Activated CD4-positive, alpha-beta memory T cell treated with anti-CD3 and anti-CD28 coated beads, Interleukin-2, amount 10 ng/mL, durations not matched to agents 7 days and 5 days (primary cell): ENCODE measurements around the gene GSG1L. TPM values are rescaled to one million over a fixed set of nuclear protein-coding genes. Genes with fewer than 3 reads are reported as not detected.

ENCODE experiments used
- CTCF ChIA-PET: fragments of 350-600 bp; sonication (Branson Sonifier 250); formaldehyde crosslinking; loops from one replicate; lab custom pipeline; 2021; ENCODE audit warnings: antibody characterized with exemption, inconsistent platforms; lab: Charles Lee
- POLR2A ChIA-PET: fragments of 350-600 bp; sonication (Branson Sonifier 250); formaldehyde crosslinking; loops from one replicate; lab custom pipeline; 2021; ENCODE audit warnings: antibody characterized with exemption; lab: Charles Lee
- DNase-seq: peaks from one replicate; pipeline ENCODE4 v3.0.0-alpha.2; 2020
- H3K27ac Mint-ChIP-seq: one replicate; pipeline ENCODE4 v1.8.0; 2021; ENCODE audit warnings: mild to moderate bottlenecking, mixed read lengths
- H3K27me3 Mint-ChIP-seq: one replicate; pipeline ENCODE4 v1.8.0; 2021; ENCODE audit warnings: mixed read lengths
- H3K36me3 Mint-ChIP-seq: one replicate; pipeline ENCODE4 v1.8.0; 2021; ENCODE audit warnings: low read depth, mixed read lengths
- H3K4me1 Mint-ChIP-seq: one replicate; pipeline ENCODE4 v1.8.0; 2021; ENCODE audit warnings: mixed read lengths
- H3K4me3 Mint-ChIP-seq: one replicate; pipeline ENCODE4 v1.8.0; 2021; ENCODE audit warnings: mild to moderate bottlenecking, mixed read lengths
- H3K9me3 Mint-ChIP-seq: one replicate; pipeline ENCODE4 v1.8.0; 2021; ENCODE audit warnings: mixed read lengths
- total RNA-seq, 2 experiments: library from RNA; stranded (reverse); gene quantifications; one replicate each; pipeline ENCODE4 v1.2.3, GENCODE V29; 2021

The GSG1L gene
- total RNA-seq, 2 experiments from 2014 or later = 0.55 TPM; not detected in 1

DNA sequence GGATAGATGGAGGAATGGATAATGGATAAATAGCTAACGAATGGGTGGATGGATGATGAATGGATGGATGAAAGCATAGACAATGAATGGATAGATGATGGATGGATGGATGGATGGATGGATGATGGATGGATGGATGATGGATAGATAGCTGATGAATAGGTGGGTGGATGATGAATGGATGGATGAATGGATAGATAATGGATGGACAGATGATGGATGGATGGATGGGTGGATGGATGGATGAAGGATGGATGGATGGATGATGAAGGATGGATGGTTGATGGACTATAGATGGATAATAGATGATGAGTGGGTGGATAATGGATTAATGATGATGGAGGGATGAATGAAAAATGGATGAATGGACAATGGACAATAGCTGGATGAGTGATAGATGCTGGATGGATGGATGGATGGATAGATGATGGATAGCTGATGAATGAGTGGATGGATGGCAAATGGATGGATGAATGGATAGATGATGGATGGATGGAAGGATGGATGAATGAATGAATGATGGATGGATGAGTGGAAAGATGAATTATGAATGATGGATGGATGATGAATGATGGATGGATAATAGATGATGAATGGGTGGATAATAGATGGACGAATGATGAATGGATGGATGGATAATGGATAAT, 273.8 kb downstream of the GSG1L start:
- no peaks in the 10 kb centered on the region for H3K27me3 Mint-ChIP-seq
- no peaks in the 10 kb centered on the region for H3K4me1 Mint-ChIP-seq
- no peak overlapping the region for H3K4me3 Mint-ChIP-seq
- no peak overlapping the region for H3K27ac Mint-ChIP-seq
- ChIA-PET CTCF (no interaction called here), POLR2A (no interaction called here)
- no peaks in the 10 kb centered on the region for H3K9me3 Mint-ChIP-seq
- no peak for DNase-seq
- no peaks in the 10 kb centered on the region for H3K36me3 Mint-ChIP-seq

DNA sequence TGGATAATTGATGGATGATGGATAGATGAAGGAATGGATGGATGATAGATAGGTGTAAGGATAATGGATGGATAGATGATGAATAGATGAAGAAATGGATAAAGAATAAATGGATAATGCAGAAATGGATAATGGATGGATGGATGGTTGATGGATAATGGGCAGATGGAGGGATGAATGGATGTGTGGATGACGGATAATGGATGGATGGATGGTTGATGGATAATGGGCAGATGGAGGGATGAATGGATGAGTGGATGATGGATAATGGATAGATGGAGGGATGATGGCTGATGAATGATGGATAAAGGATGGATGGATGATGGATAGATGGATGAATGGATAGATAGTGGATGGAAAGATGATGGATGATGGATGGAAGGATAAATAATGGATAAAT, 274.4 kb downstream of the GSG1L start:
- H3K36me3 Mint-ChIP-seq = no peaks in the 10 kb centered on the region
- H3K4me3 Mint-ChIP-seq = no peak overlapping the region
- no peaks in the 10 kb centered on the region for H3K27me3 Mint-ChIP-seq
- no peaks in the 10 kb centered on the region for H3K9me3 Mint-ChIP-seq
- H3K27ac Mint-ChIP-seq = no peak overlapping the region
- no peak for DNase-seq
- POLR2A ChIA-PET = no interaction called here
- CTCF ChIA-PET = no interaction called here
- H3K4me1 Mint-ChIP-seq = no peaks in the 10 kb centered on the region

DNA sequence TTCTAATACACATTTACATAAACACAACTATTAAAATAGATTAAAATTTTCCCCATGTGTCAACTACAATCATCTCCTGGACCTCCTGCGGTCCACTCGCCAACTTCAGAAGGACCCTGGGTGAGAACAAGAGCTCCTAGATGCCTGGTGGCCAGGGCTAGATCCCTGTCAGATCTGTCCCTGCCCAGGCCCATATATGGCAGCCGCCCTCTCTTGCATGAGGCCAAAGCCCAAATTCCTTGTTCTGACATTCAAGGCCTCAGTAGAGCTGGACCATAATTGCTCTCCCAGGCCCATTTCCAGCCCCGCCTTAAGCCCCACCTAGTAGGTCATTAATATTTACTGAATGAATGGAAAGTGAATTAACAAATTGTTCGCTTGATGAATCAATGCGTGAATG, 275.8 kb downstream of the GSG1L start:
- ChIA-PET POLR2A (no interaction called here), CTCF (no interaction called here)
- Mint-ChIP-seq H3K4me3 (no peak overlapping the region), H3K27me3 (no peaks in the 10 kb centered on the region), H3K36me3 (no peaks in the 10 kb centered on the region), H3K4me1 (no peaks in the 10 kb centered on the region), H3K9me3 (no peaks in the 10 kb centered on the region), H3K27ac (no peak overlapping the region)
- DNase-seq = no peak

DNA sequence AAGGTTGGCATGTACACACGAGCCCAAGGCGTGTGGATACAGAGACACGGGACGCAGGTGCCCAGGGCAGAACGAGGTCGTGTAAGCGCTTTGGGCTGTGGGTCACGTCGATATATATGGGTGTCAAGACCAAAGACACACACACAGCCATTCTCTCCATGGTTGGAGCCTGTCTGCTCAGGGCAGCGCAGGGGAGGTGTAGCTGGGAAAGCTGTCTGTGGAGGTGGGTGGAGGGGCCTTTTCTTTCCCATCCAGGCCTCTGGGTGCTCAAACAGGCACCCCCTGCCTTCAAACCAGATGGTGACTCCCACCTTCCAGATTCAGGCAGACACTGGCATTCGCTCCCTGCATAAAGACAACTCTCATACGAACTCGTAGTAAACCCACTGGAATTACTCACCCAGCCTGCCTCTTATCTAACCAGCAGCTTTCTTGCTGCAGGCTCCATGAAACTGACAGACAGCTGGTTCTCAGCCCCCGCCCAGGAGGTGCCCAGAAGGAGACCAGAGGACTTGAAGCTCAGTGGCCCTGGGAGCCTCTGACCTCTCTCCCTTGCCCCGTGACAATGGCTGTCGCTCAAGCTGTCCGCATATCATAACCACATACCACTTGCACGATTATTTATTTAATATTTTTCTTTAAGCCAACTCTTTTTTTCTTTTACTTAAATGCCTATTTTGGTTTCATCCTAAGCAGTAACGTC, 276.4 kb downstream of the GSG1L start:
- Mint-ChIP-seq H3K4me3 (no peak overlapping the region), H3K9me3 (no peaks in the 10 kb centered on the region), H3K4me1 (no peaks in the 10 kb centered on the region), H3K27me3 (no peaks in the 10 kb centered on the region), H3K36me3 (no peaks in the 10 kb centered on the region), H3K27ac (no peak overlapping the region)
- no peak for DNase-seq
- CTCF ChIA-PET = no interaction called here
- POLR2A ChIA-PET = no interaction called here

DNA sequence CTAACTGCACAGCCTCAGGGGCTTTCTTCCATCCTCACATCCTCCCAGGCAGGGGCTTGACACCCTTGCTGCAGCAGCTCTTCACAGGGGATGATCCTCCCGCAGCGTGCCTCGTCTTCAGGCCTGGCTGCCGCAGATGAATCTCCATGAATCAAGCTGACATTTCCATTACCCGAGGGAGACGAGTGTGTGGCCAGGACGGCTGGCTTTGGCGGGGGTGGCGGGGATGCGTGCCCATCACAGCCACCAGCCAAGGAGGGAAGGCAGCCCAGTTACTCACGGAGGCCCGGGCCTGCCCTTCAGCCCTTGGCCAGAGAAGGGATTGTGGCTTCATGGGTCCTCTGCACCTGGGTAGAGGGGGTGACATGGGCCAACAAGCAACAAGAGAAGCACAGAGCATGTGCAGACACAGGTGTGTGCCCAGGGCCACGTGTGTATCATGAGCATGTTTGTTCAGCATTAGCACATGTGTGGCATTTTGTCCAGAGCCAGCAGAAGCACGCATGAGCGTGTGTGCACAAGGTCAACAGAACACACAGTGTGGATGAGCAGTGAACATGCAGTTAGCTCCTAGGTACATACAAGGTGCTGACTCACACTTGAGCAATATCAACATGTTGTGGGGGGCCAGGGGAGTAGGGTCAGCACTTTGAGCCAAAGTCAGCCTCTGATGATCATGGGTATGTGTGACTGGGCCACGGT, 277.1 kb downstream of the GSG1L start:
- no peak for DNase-seq
- ChIA-PET CTCF (no interaction called here), POLR2A (no interaction called here)
- no peak overlapping the region for H3K4me3 Mint-ChIP-seq
- no peaks in the 10 kb centered on the region for H3K36me3 Mint-ChIP-seq
- no peak overlapping the region for H3K27ac Mint-ChIP-seq
- H3K4me1 Mint-ChIP-seq = no peaks in the 10 kb centered on the region
- no peaks in the 10 kb centered on the region for H3K9me3 Mint-ChIP-seq
- no peaks in the 10 kb centered on the region for H3K27me3 Mint-ChIP-seq

DNA sequence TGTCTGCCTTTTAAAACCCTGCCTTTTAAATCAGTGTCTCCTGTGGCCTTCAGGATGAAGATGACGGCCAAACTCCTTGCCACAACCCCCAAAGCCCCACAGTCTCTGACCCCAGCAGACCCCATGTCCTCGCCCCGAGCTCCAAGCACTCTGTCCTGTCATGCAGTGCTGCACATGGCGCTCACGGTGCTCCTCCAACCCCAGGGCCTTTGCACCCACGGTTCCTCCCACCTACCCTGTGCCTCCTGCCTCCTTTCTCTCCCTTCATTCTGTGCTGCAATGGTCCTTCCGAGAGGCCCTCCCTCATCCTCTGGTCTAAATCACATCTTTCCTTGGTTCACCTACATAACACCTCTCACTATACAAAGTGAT, 278.2 kb downstream of the GSG1L start:
- no peaks in the 10 kb centered on the region for H3K27me3 Mint-ChIP-seq
- no peak for DNase-seq
- no peak overlapping the region for H3K4me3 Mint-ChIP-seq
- POLR2A ChIA-PET = no interaction called here
- peak overlapping the region; percentile 16 for H3K27ac Mint-ChIP-seq
- no peaks in the 10 kb centered on the region for H3K9me3 Mint-ChIP-seq
- no peaks in the 10 kb centered on the region for H3K36me3 Mint-ChIP-seq
- H3K4me1 Mint-ChIP-seq = no peaks in the 10 kb centered on the region
- CTCF ChIA-PET = no interaction called here

DNA sequence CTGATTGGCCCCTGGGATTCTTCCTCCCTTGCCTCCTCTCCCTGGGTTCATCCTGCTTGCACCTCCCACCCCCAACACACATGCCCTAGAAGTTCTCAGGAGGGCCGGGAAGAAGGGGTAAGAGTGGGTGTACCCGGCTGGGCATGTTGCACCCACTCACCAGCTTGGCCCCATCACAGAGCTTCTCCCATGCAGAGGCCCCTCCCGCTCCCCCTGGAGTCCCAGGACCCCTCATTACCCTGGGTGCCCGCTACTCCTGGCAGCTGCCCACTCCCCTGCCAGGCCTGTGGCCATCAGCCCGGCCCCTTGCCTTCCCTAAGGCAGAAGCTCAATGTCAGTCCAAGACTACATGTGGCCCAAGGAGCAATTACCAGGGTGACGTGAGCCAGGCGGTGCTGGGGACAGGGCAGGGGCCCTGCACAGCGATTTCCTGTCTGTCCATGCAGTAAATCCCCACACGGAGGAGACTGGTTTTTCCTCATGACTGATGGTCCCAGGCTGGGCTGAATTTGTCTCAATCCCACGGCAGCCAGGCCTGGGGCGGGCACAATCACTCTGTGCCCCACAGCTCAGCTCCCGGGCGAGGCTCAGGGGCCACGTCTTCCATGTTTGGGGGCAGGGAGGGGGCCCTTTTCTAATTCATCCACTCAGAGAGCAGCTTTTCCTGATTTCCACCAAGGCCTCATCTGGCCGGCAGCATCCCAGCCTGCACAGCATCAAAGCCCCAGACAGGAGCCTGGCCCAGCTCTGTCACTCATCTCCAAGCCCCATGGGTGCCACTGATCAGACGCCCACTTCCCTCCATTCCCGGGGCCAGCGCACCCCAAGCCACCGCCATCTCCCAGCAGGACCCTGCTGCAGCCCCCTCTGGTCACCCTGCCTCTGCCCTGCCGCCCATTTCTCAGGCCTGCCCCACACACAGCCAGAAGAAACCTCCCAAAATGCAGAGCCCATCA, 278.9 kb downstream of the GSG1L start:
- no peak overlapping the region for H3K27ac Mint-ChIP-seq
- H3K9me3 Mint-ChIP-seq = no peaks in the 10 kb centered on the region
- no peaks in the 10 kb centered on the region for H3K27me3 Mint-ChIP-seq
- no peaks in the 10 kb centered on the region for H3K36me3 Mint-ChIP-seq
- ChIA-PET POLR2A (no interaction called here), CTCF (no interaction called here)
- DNase-seq = no peak
- H3K4me3 Mint-ChIP-seq = no peak overlapping the region
- H3K4me1 Mint-ChIP-seq = no peaks in the 10 kb centered on the region

DNA sequence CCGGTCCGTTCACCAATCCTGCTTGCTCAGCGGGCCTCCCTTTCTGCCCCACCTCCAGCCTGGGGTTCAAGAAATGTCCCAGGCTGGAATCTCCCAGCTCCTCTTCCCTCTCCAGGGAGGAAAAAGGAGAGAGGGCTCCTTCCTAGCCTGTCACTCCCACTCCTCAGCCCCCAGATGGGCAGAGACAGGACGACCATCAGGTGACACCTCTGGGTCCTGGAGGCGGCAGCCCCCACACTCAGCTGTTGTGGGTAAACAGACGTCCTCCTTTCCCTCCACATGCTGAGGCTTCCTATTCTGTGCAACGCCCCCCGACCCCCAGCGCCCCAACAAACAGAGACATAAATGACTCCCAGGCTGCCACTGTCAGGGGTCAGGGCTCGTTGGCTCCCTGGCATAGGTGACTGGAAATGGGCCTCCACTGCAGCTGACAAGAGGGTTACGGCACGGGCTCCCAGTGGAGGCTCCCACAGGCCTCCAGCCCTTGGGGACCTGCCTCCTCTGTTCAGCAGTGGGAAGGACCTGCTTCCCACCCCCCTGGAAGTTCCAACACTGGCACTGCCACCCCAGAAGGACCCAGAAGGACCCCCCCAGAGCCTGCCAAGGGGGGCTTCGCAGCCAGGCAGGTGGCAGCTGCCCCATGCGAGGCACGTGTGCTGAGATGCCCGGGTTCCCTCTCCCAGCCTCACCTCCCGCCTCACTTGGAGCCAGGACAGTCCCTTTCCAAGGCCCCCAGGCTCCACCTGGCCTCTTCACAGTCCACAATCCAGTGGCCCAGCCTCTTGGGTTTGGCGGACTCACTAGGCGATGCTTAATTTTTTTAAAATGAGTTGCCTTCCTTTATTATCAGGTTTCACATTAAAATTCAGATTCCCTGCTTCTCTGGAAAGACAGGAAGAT, 281.3 kb downstream of the GSG1L start:
- Mint-ChIP-seq H3K36me3 (no peaks in the 10 kb centered on the region), H3K27me3 (no peaks in the 10 kb centered on the region), H3K4me1 (no peaks in the 10 kb centered on the region), H3K27ac (no peak overlapping the region), H3K4me3 (no peak overlapping the region), H3K9me3 (no peaks in the 10 kb centered on the region)
- DNase-seq = no peak
- POLR2A ChIA-PET = no interaction called here
- CTCF ChIA-PET = no interaction called here

DNA sequence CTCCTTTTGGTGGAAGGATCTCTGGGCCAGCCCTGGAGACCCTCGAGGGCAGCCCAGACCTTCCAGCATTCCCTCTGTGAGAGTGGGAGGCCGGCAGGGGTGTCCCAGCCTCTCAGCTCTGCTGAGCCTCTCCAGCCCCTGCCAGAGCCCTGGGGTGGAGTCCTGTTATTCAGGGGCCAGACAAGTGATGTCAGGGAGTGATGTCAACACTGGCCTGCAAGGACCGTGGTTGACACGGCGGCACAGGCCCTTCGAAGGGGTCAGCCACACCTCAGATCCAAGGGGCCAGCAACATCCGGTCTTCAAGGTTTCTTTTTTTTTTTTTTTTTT, 282.4 kb downstream of the GSG1L start:
- no peak overlapping the region for H3K27ac Mint-ChIP-seq
- H3K27me3 Mint-ChIP-seq = no peaks in the 10 kb centered on the region
- CTCF ChIA-PET = no interaction called here
- H3K36me3 Mint-ChIP-seq = no peaks in the 10 kb centered on the region
- no peak overlapping the region for H3K4me3 Mint-ChIP-seq
- DNase-seq = no peak
- POLR2A ChIA-PET = no interaction called here
- no peaks in the 10 kb centered on the region for H3K4me1 Mint-ChIP-seq
- H3K9me3 Mint-ChIP-seq = no peaks in the 10 kb centered on the region

DNA sequence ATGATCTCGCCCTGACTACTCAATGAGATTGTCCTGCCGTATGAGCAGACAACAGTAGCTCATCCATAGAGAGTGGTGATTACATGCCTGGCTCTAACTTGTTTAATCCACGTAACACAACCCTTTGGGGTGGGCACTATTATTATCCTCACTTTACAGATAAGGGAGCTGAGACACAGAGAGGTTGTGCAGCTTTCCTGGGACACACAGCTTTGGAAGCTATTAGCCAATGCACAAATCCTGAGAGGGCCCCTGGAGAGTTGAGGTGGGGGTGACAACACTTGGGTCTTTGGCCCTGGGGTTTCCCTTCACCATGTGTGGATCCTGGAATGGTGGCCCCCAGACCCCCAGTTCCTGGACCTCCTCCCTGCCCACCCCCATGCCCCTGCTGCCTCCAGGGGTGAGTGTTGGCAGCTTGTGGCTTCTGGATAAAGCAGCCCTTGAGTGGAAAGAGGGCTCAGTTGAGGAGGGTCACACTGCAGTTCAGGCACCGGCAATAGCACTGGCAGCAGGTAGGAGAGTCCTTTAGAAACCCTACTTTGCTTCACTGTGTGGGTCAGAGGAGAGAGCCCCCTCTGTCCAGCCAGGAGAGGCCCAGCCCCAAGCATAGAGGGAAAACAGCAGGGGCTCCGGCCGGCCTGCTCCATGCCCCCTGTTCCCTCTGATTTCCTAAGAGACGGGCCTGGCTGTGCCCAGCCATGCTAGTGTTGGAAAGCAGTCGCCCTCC, 282.9 kb downstream of the GSG1L start:
- Mint-ChIP-seq H3K9me3 (no peaks in the 10 kb centered on the region), H3K36me3 (no peaks in the 10 kb centered on the region), H3K27me3 (no peaks in the 10 kb centered on the region), H3K4me1 (no peaks in the 10 kb centered on the region), H3K27ac (no peak overlapping the region), H3K4me3 (no peak overlapping the region)
- ChIA-PET CTCF (no interaction called here), POLR2A (no interaction called here)
- DNase-seq = no peak

DNA sequence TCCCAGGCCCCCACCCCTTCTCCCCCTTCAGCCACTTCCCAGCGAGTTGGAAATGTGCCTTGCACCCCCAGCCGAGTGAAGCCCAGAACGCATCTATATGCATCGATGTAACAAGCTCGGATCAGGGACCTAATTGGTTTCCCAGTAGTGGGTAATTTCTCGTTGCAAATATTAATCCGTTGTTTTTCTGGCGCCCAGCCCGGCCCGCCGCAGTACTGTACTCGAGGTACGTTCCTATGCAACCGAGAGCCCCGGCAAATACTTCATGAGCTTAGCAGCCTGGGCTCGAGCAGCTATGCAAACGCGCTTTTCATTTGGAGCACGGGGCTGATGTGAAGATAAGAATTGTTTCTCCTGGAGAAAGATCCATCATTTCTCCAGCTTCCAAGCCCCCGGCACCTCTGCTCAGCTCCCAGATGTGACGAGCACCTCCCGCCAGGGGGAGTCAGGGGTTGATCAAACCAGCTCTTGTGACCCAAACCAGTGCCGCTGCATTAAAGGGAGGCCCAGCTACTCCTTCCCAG, 283.8 kb downstream of the GSG1L start:
- H3K4me3 Mint-ChIP-seq = no peak overlapping the region
- H3K27me3 Mint-ChIP-seq = no peaks in the 10 kb centered on the region
- no peaks in the 10 kb centered on the region for H3K9me3 Mint-ChIP-seq
- no peaks in the 10 kb centered on the region for H3K4me1 Mint-ChIP-seq
- DNase-seq = no peak
- H3K27ac Mint-ChIP-seq = no peak overlapping the region
- ChIA-PET POLR2A (no interaction called here), CTCF (no interaction called here)
- no peaks in the 10 kb centered on the region for H3K36me3 Mint-ChIP-seq
